ENCODE measurements around the gene USP33.
"Not testable (repeated sequence)": the region's sequence is repeated elsewhere in the genome, so short reads cannot be mapped to it uniquely, and the experiment has no call there.

Gene USP33

GRCh38 chr1:77671836-77672235, 87.8 kb downstream of the USP33 start:
- DNase-seq (ENCODE audit: low read depth in 2 of 2) = no peak

- DNase-seq (ENCODE audit: low read depth in 2 of 2) = no peak
These were observed 89.3 kb downstream of the USP33 start for GRCh38 chr1:77670330-77670729.

GRCh38 chr1:77668924-77669449, 90.7 kb downstream of the USP33 start:
- DNase-seq (ENCODE audit: low read depth in 2 of 2) = no peak

GRCh38 chr1:77664939-77665516, 94.6 kb downstream of the USP33 start:
- DNase-seq (ENCODE audit: low read depth in 2 of 2) = no peak

GRCh38 chr1:77661696-77662095, 98.0 kb downstream of the USP33 start:
- DNase-seq (ENCODE audit: low read depth in 2 of 2) = no peak

- DNase-seq (ENCODE audit: low read depth in 2 of 2) = no peak
These were observed 99.6 kb downstream of the USP33 start for GRCh38 chr1:77659879-77660593.

GRCh38 chr1:77658271-77658670, 101.4 kb downstream of the USP33 start:
- DNase-seq (ENCODE audit: low read depth in 2 of 2) = no peak

GRCh38 chr1:77655431-77655974, 104.1 kb downstream of the USP33 start:
- no peak for DNase-seq (ENCODE audit: low read depth in 2 of 2)

- no peak for DNase-seq (ENCODE audit: low read depth in 2 of 2)
These were observed 106.6 kb downstream of the USP33 start for GRCh38 chr1:77652970-77653516.

- DNase-seq (ENCODE audit: low read depth in 2 of 2) = no peak
These were observed 107.4 kb downstream of the USP33 start for GRCh38 chr1:77652268-77652667.

GRCh38 chr1:77649127-77649526, 110.5 kb downstream of the USP33 start:
- no peak for DNase-seq (ENCODE audit: low read depth in 2 of 2)

GRCh38 chr1:77646224-77646623, 113.4 kb downstream of the USP33 start:
- not testable (repeated sequence) for DNase-seq (ENCODE audit: low read depth in 2 of 2)
